ENCODE data around the gene GPR37L1. TPM values are rescaled to one million over a fixed set of nuclear protein-coding genes. Genes with fewer than 3 reads are reported as not detected.

Gene GPR37L1
- total and polyA plus RNA-seq, 2 of the 4 experiments (the other 2 are of a cell fraction) = 0.02 TPM; not detected in 1

DNA sequence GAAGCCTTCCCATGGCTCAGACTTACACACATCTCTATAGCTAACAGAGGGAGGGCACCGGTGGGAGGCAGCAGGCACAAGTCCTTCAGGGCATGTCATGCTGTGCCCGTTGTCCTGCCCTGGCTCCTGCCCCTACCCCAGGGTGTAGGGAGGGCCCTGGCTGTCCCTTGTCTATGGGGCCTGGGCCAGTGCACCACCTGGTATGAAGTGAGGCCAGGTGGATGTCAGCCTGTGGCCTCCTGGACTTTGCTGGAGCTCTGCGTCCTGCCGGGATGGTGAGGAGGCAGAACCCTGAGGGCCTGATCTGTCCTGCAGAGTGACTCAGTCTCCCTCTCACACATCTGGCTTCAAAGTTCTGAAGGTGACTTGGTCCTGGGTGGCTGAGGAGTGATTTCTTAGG lies 47.3 kb upstream of the GPR37L1 start:
- Histone ChIP-seq H3K36me3 (ENCODE audit: control insufficient read depth, insufficient read depth, low read length) (no peaks in the 10 kb centered on the region), H2BK120ac (ENCODE audit: low read depth, low read length) (peak overlapping the region; percentile 90), H3K18ac (ENCODE audit: low read depth, low read length) (no peak overlapping the region), H3K4me2 (ENCODE audit: low read depth, low read length) (no peak overlapping the region), H3K14ac (replicated peaks; ENCODE audit: low read depth, low read length) (no peak overlapping the region; the same call in 1 of the 2 replicates), H3K79me1 (ENCODE audit: low read depth in 1 of 2, low read length in 2 of 2) (no peaks in the 10 kb centered on the region), H3K23ac (ENCODE audit: low read depth, low read length) (no peak overlapping the region), H3K27me3 (ENCODE audit: control insufficient read depth, insufficient read depth, low read length) (no peaks in the 10 kb centered on the region), H4K8ac (ENCODE audit: low read depth in 2 of 2, low read length in 2 of 2) (0 out of 4 replicates have a peak overlapping the region, but pooled peaks of 1 of the 2 experiments have one; percentile 9), H2BK20ac (ENCODE audit: low read depth, low read length) (peak overlapping the region; percentile 83), H4K5ac (ENCODE audit: low read depth, low read length) (no peak overlapping the region), H2BK5ac (ENCODE audit: low read depth, low read length, poor library complexity, severe bottlenecking) (peak overlapping the region; percentile 58), H3K27ac (ENCODE audit: insufficient read depth, low read length) (no peak overlapping the region), H2AK9ac (replicated peaks; ENCODE audit: low read depth, low read length, poor library complexity) (no peak overlapping the region), H3K9me1 (ENCODE audit: insufficient read depth, low read length) (peaks cover 17% of the 10 kb centered on the region), H3K4me3 (ENCODE audit: insufficient read depth, low read depth, low read length) (no peak overlapping the region), H3K4me1 (ENCODE audit: control insufficient read depth, insufficient read depth, low read length) (peaks cover 8% of the 10 kb centered on the region), H3K4ac (ENCODE audit: low read depth, low read length) (peak overlapping the region; percentile 88), H2AK5ac (ENCODE audit: low read depth, low read length) (peak overlapping the region; percentile 65; the same call in 1 of the 2 replicates), H4K20me1 (ENCODE audit: insufficient read depth, low read length) (no peaks in the 10 kb centered on the region), H2AFZ (replicated peaks; ENCODE audit: low read length, poor library complexity) (no peak overlapping the region), H3K56ac (ENCODE audit: extremely low read depth, insufficient read depth, low read length) (no peak overlapping the region), H2BK15ac (ENCODE audit: low read depth, low read length) (peak overlapping the region; percentile 48; the same call in 1 of the 3 replicates), H4K91ac (ENCODE audit: insufficient read depth, low read depth, low read length) (peak overlapping the region; percentile 23; the same call in 1 of the 2 replicates), H3K9me3 (ENCODE audit: control insufficient read depth, insufficient read depth, low read length) (no peaks in the 10 kb centered on the region), H3K9ac (ENCODE audit: low read depth, low read length) (no peak overlapping the region)
- ATAC-seq (ENCODE audit: low read depth) (no peak), DNase-seq (no peak)
- ChIA-PET POLR2A (ENCODE audit: unreplicated experiment) (interaction anchor here (0.5 kb wide), 1 partner anchor 13 kb away, joined by 3 read pairs; no protein-coding TSS in a partner anchor), CTCF (no interaction called here)
- dilution Hi-C loops (cut with HindIII; ENCODE audit: low sequenced_read_pairs, unreplicated experiment) (no loop called here), in situ Hi-C loops (cut with MboI; ENCODE audit: low sequenced_read_pairs) (no loop called here), intact Hi-C loops (cut with micrococcal nuclease) (no loop called here)
- no TSS peak for BruUV-seq (replicated peaks)
- no peak for TF ChIP-seq CHD1 (IDR thresholded peaks at IDR 0.05; ENCODE audit: low read depth, low read length)
- TF ChIP-seq POLR2A (IDR thresholded peaks at IDR 0.05; ENCODE audit: low read depth, low read length) = no peak
- TF ChIP-seq, protein P1, sequence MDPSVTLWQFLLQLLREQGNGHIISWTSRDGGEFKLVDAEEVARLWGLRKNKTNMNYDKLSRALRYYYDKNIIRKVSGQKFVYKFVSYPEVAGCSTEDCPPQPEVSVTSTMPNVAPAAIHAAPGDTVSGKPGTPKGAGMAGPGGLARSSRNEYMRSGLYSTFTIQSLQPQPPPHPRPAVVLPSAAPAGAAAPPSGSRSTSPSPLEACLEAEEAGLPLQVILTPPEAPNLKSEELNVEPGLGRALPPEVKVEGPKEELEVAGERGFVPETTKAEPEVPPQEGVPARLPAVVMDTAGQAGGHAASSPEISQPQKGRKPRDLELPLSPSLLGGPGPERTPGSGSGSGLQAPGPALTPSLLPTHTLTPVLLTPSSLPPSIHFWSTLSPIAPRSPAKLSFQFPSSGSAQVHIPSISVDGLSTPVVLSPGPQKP (IDR thresholded peaks at IDR 0.05; ENCODE audit: borderline replicate concordance, low read depth, low read length) = no peak
- TF ChIP-seq FOS (IDR thresholded peaks at IDR 0.05; ENCODE audit: low read depth, low read length) = no peak
- TF ChIP-seq RFX5 (IDR thresholded peaks at IDR 0.05; ENCODE audit: low read depth, low read length) = no peak
- no peak for TF ChIP-seq MXI1 (IDR thresholded peaks at IDR 0.05; ENCODE audit: borderline replicate concordance, low read depth, low read length)
- TF ChIP-seq, protein P2, sequence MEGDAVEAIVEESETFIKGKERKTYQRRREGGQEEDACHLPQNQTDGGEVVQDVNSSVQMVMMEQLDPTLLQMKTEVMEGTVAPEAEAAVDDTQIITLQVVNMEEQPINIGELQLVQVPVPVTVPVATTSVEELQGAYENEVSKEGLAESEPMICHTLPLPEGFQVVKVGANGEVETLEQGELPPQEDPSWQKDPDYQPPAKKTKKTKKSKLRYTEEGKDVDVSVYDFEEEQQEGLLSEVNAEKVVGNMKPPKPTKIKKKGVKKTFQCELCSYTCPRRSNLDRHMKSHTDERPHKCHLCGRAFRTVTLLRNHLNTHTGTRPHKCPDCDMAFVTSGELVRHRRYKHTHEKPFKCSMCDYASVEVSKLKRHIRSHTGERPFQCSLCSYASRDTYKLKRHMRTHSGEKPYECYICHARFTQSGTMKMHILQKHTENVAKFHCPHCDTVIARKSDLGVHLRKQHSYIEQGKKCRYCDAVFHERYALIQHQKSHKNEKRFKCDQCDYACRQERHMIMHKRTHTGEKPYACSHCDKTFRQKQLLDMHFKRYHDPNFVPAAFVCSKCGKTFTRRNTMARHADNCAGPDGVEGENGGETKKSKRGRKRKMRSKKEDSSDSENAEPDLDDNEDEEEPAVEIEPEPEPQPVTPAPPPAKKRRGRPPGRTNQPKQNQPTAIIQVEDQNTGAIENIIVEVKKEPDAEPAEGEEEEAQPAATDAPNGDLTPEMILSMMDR (conservative IDR thresholded peaks at IDR 0.05; ENCODE audit: low read depth, low read length) = no peak
- TF ChIP-seq NFE2L2 (IDR thresholded peaks at IDR 0.05; ENCODE audit: low read depth, low read length) = no peak
- TF ChIP-seq RCOR1 (IDR thresholded peaks at IDR 0.05; ENCODE audit: insufficient replicate concordance, low read length) = no peak
- TF ChIP-seq BHLHE40 (IDR thresholded peaks at IDR 0.05; ENCODE audit: low read depth, low read length) = no peak
- TF ChIP-seq, protein P3, sequence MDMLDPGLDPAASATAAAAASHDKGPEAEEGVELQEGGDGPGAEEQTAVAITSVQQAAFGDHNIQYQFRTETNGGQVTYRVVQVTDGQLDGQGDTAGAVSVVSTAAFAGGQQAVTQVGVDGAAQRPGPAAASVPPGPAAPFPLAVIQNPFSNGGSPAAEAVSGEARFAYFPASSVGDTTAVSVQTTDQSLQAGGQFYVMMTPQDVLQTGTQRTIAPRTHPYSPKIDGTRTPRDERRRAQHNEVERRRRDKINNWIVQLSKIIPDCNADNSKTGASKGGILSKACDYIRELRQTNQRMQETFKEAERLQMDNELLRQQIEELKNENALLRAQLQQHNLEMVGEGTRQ (IDR thresholded peaks at IDR 0.05; ENCODE audit: low read depth, low read length) = no peak
- no peak for TF ChIP-seq CEBPB (IDR thresholded peaks at IDR 0.05; ENCODE audit: low read depth, low read length)
- no peak for TF ChIP-seq SMC3 (IDR thresholded peaks at IDR 0.05; ENCODE audit: low read depth, low read length)
- no peak for TF ChIP-seq MAFK (IDR thresholded peaks at IDR 0.05; ENCODE audit: low read depth, low read length)
- TF ChIP-seq MAZ (IDR thresholded peaks at IDR 0.05; ENCODE audit: borderline replicate concordance, low read depth, low read length) = no peak
- no peak for TF ChIP-seq RAD21 (IDR thresholded peaks at IDR 0.05; ENCODE audit: low read length)
- 60% methylated on average over 1 of the region's 4 CpGs; no CpG with 5 or more reads in 1 of the 2 experiments for WGBS, 2 experiments (ENCODE audit: extremely low coverage in 2 of 2, insufficient read length in 1 of 2)

All from IMR-90 (cell line).